Stimulated activated CD8-positive, alpha-beta memory T cell treated with anti-CD3 and anti-CD28 coated beads, Interleukin-4, amount 100 ng/mL, for 24 hours (primary cell): ENCODE measurements around the gene MYO7A.

Experiments
- DNase-seq: peaks from one replicate; pipeline ENCODE4 v3.0.0-alpha.2; 2020; ENCODE audit warnings: low read depth

Gene MYO7A

DNA sequence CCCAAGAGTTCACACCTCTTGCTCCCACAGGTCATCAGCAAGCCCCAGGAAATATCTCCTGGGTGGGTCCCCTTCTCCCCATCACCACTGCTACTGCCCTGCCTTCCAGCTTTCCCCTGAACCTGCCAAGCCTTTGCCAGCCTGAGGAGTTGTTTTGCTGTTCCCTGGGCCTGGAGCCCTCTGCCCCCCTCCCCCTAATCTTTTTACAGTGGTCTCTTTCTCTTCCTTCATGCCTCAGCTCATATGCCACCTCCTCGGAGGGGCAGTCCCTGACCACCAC, 18.9 kb downstream of the MYO7A start:
- no peak for DNase-seq

- DNase-seq, result peak; percentile 13
Observed at GRCh38 chr11:77147668-77148321, 19.7 kb downstream of the MYO7A start.

- no peak for DNase-seq
Observed at GRCh38 chr11:77148963-77149715, 21.1 kb downstream of the MYO7A start.

GRCh38 chr11:77149716-77150392, 21.8 kb downstream of the MYO7A start:
- no peak for DNase-seq

DNA sequence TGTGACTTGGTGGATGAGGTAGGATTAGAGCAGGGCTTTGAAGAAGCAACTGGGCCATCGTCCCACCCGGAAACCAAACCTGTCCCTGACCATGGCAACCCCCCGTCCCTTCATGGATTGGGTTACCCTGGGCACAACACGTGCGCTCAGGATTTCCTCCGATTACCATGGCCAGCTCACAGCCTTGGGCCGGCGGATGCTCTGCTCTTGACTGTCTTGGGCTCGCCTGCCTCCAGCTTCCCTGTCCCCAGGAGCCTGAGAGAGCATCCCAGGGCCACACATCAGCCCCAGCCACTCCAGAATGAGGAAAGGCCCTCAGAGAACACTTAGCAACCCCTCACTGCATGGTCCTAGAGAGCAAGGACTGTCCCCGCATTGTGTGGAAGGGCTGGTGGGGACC, 22.8 kb downstream of the MYO7A start:
- DNase-seq, result no peak

GRCh38 chr11:77151804-77152509, 23.9 kb downstream of the MYO7A start:
- DNase-seq, result peak; percentile 39

- DNase-seq, result no peak
Observed at GRCh38 chr11:77152846-77153245, 24.8 kb downstream of the MYO7A start.

DNA sequence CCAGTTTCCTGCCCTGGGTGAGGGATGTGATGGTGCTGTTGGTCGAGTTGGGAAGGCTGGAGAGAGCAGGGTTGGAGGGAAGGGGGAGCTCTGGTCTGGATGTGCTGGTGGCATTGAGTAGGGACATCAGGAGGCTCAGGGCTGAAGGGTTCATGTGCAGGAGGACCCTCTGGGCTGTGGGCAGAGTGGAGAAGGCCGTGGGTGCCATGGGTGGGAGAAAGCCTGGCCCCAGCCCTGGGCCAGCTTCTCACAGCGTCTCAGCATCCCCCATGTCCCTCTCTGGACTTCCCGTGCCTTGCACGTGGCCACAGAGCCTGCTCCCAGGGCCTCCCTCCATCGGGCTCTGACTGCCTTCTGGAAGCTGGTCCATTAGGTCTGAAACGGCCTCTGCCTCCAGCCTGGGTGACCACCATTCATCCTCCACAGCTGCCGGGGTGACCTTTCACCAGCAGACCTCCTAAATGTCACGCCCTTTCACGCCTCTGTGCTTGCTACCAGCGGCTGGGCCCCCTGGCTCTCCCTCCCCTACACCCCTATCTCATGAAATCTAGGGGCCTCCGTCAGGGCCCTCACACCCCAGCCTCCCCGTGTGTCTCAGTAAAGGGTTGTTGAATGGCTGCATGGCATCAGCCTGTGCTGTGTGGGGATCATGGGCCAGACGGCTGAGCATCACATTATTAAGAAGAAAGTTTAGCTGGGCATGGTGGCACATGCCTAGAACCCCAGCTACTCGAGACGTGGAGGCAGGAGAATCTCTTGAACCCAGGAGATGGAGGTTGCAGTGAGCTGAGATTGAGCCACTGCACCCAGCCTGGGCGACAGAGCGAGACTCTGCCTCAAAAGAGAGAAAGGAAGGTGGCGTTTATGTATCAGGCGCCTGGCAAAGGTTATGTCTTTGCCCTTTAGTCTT, 25.5 kb downstream of the MYO7A start:
- no peak for DNase-seq

- no peak for DNase-seq
Observed at GRCh38 chr11:77154381-77155081, 26.5 kb downstream of the MYO7A start.

DNA sequence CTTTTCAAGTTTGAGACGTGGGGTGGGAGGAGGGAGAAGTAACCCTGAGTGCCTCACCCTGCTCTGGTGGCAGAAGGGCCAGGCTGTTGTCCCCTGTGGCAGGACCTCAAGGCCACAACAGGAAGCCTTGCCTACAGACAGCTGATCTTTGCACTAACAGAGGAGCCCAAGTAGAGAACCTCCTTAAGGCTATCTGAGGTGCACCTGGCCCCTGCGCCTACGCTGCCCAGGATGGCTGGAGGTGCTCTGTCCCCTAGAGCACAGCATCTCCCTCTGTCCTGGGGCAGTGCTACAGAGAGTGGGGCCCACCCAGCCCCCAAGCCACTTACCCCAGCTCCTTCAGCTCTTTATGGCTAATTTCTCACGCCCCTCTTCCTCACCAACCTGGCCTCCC, 27.0 kb downstream of the MYO7A start:
- no peak for DNase-seq

GRCh38 chr11:77155556-77156130, 27.6 kb downstream of the MYO7A start:
- no peak for DNase-seq

GRCh38 chr11:77156396-77157195, 28.6 kb downstream of the MYO7A start:
- DNase-seq, result no peak

DNA sequence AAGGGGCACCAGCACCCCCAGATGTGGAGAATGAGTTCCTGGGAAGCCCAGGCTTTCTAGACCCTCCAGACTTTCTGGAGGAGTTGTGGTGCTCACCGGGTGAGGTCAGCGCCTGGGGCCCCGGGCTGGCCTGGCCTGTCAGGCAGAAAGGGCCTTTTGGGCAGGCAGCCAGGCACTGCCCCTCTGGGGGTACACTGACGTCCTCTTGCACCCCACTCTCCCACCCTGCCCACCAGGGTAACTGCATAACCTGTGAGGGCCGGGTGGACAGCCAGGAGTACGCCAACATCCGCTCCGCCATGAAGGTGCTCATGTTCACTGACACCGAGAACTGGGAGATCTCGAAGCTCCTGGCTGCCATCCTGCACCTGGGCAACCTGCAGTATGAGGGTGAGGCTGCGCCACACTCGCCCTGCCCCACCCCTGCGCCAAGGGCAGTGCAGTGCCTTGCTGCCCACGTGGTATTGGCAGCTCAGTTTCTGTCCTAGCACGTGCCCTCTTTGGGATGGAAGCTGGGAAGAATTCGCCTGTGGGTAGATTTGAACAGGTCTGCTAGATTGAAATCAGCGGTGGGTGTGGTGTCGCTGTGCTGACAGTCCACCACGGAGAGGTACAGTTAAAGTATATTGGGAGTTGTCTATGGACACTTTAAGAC, 30.1 kb downstream of the MYO7A start:
- no peak for DNase-seq

DNA sequence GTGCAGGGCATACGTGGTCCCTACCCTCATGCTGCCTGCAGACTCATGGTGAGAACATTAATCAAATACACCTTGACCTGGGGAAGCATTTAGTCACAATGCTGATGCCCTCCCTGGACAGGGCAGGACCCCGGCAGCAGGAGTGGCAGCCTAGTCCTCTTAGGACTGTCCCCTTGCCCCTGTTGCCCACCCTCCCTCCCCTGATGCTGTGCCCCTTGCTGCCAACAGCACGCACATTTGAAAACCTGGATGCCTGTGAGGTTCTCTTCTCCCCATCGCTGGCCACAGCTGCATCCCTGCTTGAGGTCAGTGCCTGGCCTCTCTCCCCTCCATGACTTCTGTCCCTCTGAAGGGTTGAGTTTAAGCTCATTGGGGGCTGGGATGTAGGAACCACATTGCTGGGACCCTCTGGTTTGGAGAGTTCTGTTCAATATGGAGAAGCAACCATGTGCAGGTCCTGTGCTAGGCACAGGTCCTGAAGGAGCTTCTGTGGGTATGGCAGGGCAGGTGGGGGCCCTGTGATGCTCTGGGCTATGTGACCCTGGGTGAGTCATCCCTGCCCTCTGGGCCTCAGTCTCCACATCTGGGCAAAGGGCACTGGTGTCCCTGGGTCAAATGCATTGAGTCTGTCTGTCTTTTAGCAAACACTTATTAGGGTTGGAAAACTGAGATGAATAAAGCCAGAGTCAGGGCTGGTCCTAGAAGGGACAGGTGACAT, 31.3 kb downstream of the MYO7A start:
- no peak for DNase-seq

- DNase-seq, result no peak
Observed at GRCh38 chr11:77159937-77160495, 32.0 kb downstream of the MYO7A start.

GRCh38 chr11:77163271-77163670, 35.2 kb downstream of the MYO7A start:
- no peak for DNase-seq

GRCh38 chr11:77165066-77165465, 37.0 kb downstream of the MYO7A start:
- DNase-seq, result no peak

GRCh38 chr11:77166021-77166420, 38.0 kb downstream of the MYO7A start:
- DNase-seq, result no peak
